HepG2 (cell line): ENCODE results near the gene KCNK5. TPM values are rescaled to one million over a fixed set of nuclear protein-coding genes. Genes with fewer than 3 reads are reported as not detected.

Experiments
- CCDC6 ChIP-seq: sonication (generic); formaldehyde crosslinking; IDR thresholded peaks from 2 replicates; pipeline ENCODE4 v1.8.1; 2022; ENCODE audit warnings: mild to moderate bottlenecking, missing genetic modification reagents, moderate library complexity
- GPN1 ChIP-seq: sonication (generic); formaldehyde crosslinking; IDR thresholded peaks from 2 replicates; pipeline ENCODE4 v1.5.1; 2020; ENCODE audit warnings: missing genetic modification reagents, borderline replicate concordance
- MLXIP ChIP-seq: sonication (generic); formaldehyde crosslinking; IDR thresholded peaks from 2 replicates; pipeline ENCODE4 v1.9.0; 2021; ENCODE audit warnings: missing genetic modification reagents, borderline replicate concordance
- MTERF4 ChIP-seq: sonication (generic); formaldehyde crosslinking; IDR thresholded peaks from 2 replicates; pipeline ENCODE4 v1.8.0; 2023; ENCODE audit warnings: mild to moderate bottlenecking, missing genetic modification reagents
- POLR2G ChIP-seq: fragments of 200-400 bp; formaldehyde crosslinking; IDR thresholded peaks from 2 replicates; pipeline ENCODE4 v1.6.1; 2018; ENCODE audit warnings: mild to moderate bottlenecking, low read depth, low read length, moderate library complexity
- REL ChIP-seq: sonication (generic); formaldehyde crosslinking; conservative IDR thresholded peaks from 2 replicates; pipeline ENCODE4 v1.8.0; 2022; ENCODE audit warnings: mild to moderate bottlenecking, missing genetic modification reagents, moderate library complexity
- TEF ChIP-seq: sonication (generic); formaldehyde crosslinking; IDR thresholded peaks from 2 replicates; pipeline ENCODE4 v1.5.0; 2020; ENCODE audit warnings: missing genetic modification reagents
- ZFP37 ChIP-seq: sonication (generic); formaldehyde crosslinking; IDR thresholded peaks from 2 replicates; pipeline ENCODE4 v1.4.0; 2020; ENCODE audit warnings: missing genetic modification reagents, borderline replicate concordance
- ZMYM2 ChIP-seq: sonication (generic); formaldehyde crosslinking; IDR thresholded peaks from 2 replicates; pipeline ENCODE4 v1.8.0; 2022; ENCODE audit warnings: mild to moderate bottlenecking, missing genetic modification reagents
- ZNF230 ChIP-seq: sonication (generic); formaldehyde crosslinking; IDR thresholded peaks from 2 replicates; pipeline ENCODE4 v1.4.0; 2020; ENCODE audit warnings: mild to moderate bottlenecking, missing genetic modification reagents
- ZSCAN29 ChIP-seq: sonication (generic); formaldehyde crosslinking; conservative IDR thresholded peaks from 2 replicates; pipeline ENCODE4 v1.4.0; 2020; ENCODE audit warnings: mild to moderate bottlenecking, missing genetic modification reagents
- polyA plus RNA-seq, 8 experiments: library from polyadenylated mRNA; depleted of rRNA in 3 of 8; stranded (reverse) in 7 of 8; unstranded in 1 of 8; fragments of >200 nt; fragmentation: Illumina TruSeq in 4 of 8; extraction: Trizol in 4 of 8; gene quantifications; 2 replicates each; pipeline versions ENCODE4 v1.2.1 to v1.2.3, GENCODE V29; 2011 to 2016; ENCODE audit warnings: low read depth in 4 of 8, missing spikeins in 1 of 8, mixed read lengths in 1 of 8; ENCODE audit not compliant: insufficient read depth in 1 of 8
- total RNA-seq, 5 experiments: library from RNA; depleted of rRNA; stranded (reverse); fragments of >200 nt; fragmentation: Illumina TruSeq; extraction: Trizol; gene quantifications; 2 replicates each; pipeline ENCODE4 v1.2.3, GENCODE V29; 2016; ENCODE audit warnings: low read depth in 1 of 5
- TF ChIP-seq, protein P1 (sequence below): sonication (generic); formaldehyde crosslinking; IDR thresholded peaks from 2 replicates; pipeline ENCODE4 v1.9.0; 2021; ENCODE audit warnings: mild to moderate bottlenecking, missing genetic modification reagents

Gene KCNK5
- total and polyA plus RNA-seq, 2 of the 13 experiments (the other 11 are each of a cell fraction or from before 2014, with no cell fraction given) = 0.04 TPM; not detected in 1

DNA sequence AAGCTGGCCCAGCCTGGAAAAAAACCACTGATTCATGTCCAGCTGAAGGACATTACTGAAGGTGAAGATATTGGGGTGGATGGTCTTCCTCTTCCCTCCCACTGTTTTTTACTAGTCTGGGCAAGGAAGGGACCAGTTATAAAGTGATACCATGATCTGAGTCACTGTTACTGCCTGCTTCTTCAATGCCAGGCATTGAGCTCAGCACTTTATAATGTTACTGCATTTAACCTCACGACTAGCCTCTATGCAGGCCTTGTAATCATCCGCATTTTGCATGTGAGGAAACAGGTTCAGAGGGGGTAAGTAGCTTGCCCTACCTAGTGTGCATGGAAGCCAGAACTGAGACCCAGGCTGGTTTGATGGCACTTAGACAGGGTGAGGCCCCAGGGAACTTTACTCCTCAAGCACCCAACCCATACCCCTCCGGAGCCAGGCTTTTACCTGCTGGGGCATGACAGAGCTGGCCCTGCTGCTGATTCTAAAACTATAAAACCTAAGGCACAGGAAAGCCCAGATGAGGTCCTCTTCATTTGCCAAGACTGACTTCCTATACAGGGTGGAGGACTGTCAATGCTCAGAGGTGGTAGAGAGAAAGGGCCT, 11.0 kb upstream of the KCNK5 start (continued):
- TF ChIP-seq, protein P1, sequence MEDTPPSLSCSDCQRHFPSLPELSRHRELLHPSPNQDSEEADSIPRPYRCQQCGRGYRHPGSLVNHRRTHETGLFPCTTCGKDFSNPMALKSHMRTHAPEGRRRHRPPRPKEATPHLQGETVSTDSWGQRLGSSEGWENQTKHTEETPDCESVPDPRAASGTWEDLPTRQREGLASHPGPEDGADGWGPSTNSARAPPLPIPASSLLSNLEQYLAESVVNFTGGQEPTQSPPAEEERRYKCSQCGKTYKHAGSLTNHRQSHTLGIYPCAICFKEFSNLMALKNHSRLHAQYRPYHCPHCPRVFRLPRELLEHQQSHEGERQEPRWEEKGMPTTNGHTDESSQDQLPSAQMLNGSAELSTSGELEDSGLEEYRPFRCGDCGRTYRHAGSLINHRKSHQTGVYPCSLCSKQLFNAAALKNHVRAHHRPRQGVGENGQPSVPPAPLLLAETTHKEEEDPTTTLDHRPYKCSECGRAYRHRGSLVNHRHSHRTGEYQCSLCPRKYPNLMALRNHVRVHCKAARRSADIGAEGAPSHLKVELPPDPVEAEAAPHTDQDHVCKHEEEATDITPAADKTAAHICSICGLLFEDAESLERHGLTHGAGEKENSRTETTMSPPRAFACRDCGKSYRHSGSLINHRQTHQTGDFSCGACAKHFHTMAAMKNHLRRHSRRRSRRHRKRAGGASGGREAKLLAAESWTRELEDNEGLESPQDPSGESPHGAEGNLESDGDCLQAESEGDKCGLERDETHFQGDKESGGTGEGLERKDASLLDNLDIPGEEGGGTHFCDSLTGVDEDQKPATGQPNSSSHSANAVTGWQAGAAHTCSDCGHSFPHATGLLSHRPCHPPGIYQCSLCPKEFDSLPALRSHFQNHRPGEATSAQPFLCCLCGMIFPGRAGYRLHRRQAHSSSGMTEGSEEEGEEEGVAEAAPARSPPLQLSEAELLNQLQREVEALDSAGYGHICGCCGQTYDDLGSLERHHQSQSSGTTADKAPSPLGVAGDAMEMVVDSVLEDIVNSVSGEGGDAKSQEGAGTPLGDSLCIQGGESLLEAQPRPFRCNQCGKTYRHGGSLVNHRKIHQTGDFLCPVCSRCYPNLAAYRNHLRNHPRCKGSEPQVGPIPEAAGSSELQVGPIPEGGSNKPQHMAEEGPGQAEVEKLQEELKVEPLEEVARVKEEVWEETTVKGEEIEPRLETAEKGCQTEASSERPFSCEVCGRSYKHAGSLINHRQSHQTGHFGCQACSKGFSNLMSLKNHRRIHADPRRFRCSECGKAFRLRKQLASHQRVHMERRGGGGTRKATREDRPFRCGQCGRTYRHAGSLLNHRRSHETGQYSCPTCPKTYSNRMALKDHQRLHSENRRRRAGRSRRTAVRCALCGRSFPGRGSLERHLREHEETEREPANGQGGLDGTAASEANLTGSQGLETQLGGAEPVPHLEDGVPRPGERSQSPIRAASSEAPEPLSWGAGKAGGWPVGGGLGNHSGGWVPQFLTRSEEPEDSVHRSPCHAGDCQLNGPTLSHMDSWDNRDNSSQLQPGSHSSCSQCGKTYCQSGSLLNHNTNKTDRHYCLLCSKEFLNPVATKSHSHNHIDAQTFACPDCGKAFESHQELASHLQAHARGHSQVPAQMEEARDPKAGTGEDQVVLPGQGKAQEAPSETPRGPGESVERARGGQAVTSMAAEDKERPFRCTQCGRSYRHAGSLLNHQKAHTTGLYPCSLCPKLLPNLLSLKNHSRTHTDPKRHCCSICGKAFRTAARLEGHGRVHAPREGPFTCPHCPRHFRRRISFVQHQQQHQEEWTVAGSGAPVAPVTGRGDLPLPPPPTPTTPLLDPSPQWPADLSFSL (CRISPR knock-in tag) = no peak
- TF ChIP-seq ZNF230 (CRISPR knock-in tag) = no peak
- TF ChIP-seq CCDC6 = no peak
- no peak for TF ChIP-seq POLR2G
- no peak for TF ChIP-seq ZMYM2 (CRISPR knock-in tag)
- TF ChIP-seq MLXIP (CRISPR knock-in tag) = no peak
- TF ChIP-seq MTERF4 (CRISPR knock-in tag) = no peak
- TF ChIP-seq ZFP37 (CRISPR knock-in tag) = no peak
- no peak for TF ChIP-seq TEF (CRISPR knock-in tag)
- no peak for TF ChIP-seq ZSCAN29
- TF ChIP-seq GPN1 (CRISPR knock-in tag) = no peak
- TF ChIP-seq REL (CRISPR knock-in tag) = no peak
